NCI-H526 (cell line): ENCODE results near the gene ECHS1.

Source experiments
- DNase-seq, 2 experiments: peaks; one replicate each; lab custom pipeline; 2025; lab: John Stamatoyannopoulos, UW

ECHS1 gene

DNA sequence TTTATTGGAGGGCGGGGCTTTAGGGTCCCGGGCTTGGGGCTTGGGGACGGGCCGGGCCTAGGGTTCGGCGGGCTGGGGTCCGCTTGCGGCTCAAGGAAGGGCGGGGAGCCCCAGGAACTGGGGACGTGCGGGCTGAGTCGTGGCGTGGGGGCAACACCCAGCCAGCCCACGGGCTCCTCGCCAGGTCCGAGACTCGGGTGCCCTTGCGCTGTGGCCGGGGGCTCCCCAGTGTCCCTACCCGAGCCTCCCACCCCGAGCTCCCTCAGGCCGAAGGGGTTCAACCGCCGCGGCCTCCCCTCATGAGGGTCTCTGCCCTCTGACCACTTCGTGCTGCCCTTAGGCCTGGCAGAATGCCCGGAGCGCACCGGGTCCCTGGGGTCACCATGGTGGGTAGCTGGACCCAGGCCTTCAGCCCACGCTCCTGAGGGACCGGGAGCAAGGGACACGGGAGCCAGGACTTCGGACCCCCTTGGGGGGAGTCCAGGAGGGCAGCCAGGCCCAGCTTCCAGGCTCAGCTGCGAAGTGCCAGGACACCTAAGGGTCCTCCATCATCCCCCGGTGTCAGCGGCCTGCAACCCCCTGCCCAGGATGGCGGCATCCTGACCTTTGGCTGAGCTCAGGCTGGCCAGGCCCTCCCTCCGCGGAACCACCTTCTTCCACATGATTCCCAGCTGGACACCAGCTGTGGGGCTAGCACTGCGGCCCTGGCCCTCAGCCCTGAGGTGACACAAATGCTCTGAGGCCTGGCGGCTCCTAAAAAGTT is 14.8 kb downstream of the ECHS1 start:
- DNase-seq, result no peak

DNA sequence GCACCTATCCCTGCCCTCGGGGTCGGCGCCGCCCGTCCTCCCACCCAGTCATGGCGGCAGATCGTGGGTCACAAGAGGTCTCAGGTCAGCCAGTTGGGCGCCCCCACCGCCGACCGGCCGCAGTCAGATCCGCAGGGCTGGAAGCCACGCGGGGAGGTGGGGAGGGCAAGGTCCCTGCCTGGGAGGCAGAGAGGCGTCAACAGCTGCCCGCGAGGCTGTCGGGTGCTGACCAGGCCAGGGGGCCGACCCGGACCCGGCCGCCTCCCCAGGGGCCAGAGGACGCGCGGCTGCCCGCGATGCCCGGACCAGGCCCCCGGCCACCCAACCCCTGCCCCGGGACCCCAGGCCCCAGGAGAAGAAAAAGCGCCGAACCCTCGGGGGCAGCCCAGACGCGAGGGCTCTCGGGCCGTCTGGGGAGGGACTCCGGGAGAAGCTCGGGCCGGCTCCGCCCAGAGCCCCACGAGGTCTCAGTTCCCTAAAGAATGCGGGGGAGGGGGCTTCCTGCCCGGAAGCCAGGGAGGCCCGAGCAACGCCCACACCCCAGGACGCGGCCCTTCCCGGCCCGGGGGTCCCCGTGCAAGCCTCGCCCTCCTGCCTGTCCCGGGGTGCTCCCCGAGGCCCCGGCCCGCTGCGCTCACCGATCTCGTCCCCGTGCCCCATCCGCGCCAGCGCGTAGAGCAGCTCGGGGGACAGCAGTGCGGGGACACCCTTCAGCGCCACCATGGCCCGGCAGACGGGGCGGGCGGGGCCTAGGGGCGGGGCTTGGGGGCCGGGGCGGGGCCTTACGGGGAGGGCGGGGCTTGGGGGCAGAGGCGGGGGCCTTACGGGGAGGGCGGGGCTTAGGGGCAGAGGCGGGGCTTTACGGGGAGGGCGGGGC is 15.6 kb downstream of the ECHS1 start, which contains the start of gene FUOM:
TSS of gene FUOM (minus strand) at position 735 of the 877 bp plus-strand sequence. CDS start at position 723, 12 bp downstream.
- peak in 1 of 2 experiments; percentile 61 for DNase-seq

DNA sequence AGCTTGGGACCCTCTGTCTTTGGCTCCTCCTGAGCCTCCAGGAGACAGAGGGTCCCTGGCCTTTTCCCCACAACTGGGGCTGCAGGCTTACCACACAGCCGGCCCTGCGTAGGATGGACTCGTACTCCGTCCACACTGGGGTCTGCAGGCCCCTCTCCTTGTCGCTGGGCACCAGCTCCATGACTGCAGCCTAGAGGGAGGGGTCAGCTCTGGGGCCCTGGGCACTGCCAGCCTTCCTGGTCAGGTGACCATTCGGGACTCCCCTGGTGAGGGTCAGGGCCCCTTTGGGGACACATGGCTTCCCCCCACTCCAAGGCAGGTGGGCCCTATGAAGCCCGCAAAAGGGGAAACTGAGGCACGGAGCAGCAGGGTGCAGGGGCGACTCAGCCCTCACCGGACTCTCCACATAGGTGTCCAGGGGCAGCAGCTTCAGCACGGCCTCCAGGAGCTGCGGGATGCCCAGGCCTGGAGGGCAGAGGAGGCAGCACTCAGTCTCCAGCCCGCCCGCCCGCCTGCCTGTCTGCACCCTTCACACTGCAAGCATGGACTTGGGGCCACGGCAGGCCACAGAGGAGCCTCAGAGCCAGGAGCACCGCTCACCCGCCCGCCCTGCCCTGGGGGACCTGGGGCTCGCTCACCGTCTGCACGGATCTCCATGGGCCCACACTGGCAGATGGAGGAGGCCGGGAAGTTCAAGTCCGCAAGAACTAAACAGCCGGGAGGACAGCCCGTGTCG is 16.4 kb downstream of the ECHS1 start:
- no peak for DNase-seq

DNA sequence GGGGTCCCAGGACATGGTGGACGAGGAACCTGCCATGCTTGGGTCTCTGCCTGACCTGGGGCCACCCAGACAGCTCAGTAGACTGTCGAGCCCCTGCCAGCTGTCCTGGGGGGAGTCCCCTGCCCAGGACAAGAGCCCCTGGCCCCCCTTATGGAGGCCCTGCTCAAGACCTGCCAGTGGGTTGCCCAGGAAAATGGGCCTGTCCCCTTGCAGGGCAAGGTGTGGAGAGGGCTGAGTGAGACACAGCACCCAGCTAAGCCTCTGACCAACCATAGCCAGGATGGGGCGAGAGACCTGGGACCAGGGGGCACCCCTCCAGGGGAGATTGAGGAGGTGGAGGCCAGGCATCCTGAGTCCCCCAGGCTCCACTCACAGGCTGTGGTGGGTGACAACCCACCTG is 17.2 kb downstream of the ECHS1 start:
- no peak for DNase-seq

DNA sequence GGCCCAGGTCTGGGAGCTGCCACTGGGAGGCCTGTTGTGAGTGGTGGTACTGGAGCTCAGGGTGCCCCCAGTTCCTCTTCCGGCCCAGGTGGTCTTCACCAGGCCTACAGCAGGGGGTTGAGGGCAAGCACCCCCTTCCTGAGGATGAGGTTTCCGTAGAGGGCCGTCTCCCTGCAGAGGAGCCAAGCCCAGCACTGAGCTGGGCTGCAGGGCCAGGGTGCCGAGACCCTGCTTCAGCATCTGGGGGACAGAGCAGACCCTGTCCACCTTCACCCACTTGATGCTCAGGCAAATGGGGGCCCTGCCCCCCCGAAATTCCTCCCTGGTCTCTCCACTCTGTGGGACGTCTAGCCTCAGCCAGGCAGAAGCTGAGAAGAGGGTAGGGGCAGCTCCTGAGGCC is 17.9 kb downstream of the ECHS1 start:
- DNase-seq, result no peak

GRCh38 chr10:133354672-133355240 is 18.4 kb downstream of the ECHS1 start:
- no peak for DNase-seq

- DNase-seq, result no peak
Observed at GRCh38 chr10:133353988-133354605, 19.1 kb downstream of the ECHS1 start.

GRCh38 chr10:133353202-133353959 is 19.8 kb downstream of the ECHS1 start:
- peak; percentile 20 to 67 for DNase-seq

DNA sequence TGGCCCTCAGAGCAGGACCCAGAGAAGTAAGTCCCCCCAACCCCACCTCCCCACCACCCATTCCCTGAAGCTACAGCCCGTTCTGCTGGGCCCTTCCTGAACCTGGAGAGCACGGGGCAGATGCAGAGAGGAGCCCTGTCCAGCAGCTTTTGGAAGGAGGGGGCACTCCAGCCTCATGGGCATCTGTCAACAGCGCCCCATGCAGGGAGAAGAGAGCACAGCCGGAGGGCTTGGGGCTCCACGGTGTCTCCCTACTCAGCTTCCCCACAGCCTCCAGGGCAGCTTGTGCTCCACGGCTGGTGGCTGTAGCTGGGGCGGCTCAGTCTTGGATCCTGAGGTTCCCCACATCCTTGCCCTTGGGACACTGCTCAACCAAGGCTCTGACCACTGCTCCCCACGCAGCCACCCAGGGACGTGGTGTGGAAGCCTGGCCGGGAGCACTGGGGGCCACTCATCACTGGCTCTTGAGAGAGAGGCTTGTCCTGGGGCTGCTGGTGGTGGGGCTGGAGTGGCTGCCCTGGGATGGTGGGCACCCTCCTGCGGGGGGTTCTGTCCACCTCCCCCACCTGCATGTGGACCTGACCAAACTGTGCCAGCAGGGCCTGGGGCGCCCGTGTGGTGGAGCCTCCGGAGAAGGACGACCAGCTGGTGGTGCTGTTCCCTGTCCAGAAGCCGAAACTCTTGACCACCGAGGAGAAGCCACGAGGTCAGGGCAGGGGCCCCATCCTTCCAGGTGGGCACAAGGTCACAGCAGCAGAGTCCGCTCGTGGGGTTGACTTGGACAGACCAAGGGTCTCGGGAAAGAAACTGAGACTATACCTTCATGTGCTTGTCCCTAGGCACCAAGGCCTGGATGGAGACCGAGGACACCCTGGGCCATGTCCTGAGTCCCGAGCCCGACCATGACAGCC is 21.5 kb downstream of the ECHS1 start:
- no peak for DNase-seq

DNA sequence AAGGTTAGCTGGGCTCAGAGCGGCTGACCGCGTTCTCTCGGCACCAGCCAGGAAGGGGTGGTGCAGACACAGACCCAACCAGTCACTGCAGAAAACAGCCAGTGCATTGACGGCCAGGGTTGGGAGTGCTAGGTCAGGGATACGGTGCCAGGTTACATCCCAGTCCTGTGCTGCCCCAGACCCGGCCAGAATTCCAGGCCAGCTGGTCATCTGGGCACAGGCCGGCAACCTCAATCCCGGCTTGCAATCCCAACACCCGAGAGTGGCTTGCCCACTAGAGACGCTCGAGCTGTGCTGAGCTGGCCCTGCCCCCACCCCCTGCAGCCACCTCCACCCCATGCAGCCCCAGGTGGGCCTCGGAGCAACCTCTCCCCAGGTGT is 22.2 kb downstream of the ECHS1 start:
- no peak for DNase-seq

DNA sequence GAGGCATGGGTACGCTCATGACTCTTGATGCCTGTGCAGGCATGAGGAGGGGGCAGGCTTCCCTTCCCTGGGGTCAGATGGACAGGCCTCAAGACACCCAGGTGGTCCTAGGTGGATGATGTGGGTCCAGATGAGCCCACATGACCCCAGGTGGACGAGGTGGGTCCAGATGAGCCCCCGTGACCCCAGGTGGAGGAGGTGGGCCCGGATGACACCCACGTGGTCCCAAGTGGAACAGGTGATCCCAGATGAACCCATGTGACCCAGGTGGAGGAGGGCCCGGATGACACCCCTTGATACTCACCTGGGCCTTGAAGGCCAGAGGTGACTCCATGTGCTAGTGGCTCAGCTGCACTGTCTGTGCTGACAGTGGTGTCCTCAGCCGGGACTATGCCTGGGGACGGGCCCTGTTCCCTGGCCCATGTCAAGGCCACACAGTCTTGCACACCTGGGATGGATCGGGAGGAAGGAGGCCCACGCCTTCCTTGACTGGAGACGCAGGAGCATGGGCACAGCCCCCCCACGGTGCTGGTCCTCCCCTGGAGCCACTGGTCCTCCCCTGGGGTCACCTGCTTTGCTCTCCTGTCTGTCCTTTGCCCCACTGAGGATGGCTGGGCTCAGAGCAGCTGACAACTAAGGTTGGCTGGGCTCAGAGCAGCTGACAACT is 22.7 kb downstream of the ECHS1 start:
- DNase-seq, result no peak

GRCh38 chr10:133349577-133350011 is 23.6 kb downstream of the ECHS1 start:
- no peak for DNase-seq

- DNase-seq, result no peak
Observed at GRCh38 chr10:133349160-133349568, 24.0 kb downstream of the ECHS1 start.

DNA sequence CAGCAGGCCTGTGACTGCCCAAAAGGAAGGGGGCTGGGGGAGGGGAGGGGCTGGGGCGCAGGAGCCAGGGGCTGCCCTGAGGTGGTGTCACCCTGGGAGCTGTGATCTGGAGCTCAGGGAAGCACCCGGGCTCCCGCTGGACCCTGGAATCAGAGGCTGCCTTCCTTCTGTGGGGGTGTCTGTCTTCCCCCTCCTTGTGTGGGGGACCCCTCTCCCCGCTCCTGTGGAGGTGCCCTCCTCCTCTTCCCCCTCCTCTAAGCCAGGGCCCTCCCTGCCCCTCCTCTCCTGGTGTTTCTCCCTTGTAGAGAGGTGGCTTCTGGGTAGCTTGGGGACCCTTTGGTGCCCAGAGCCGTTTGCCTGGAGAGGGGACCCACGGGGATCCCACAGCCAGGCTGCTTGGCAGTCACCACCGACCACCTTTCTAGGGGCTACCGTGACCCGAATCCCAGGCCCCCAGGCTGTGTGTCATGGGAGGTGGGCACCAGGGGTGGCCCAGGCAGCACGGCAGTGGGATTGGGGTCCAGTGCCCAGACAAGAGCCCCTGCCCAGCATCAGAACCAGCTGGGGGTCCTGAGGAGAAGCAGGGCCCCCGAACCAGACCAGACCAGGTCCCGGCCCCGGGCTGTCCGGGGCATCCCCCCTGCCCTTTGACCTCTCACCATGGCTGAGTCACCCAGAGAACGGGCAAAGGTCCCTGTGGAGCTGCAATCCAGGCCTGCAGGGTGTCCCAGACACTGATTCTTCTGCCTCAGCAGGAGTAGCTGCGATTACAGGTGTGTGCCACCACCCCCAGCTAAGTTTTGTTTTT is 25.2 kb downstream of the ECHS1 start:
- no peak for DNase-seq

GRCh38 chr10:133346413-133346812 is 26.7 kb downstream of the ECHS1 start:
- DNase-seq, result no peak

GRCh38 chr10:133344236-133344635 is 28.9 kb downstream of the ECHS1 start:
- no peak for DNase-seq

DNA sequence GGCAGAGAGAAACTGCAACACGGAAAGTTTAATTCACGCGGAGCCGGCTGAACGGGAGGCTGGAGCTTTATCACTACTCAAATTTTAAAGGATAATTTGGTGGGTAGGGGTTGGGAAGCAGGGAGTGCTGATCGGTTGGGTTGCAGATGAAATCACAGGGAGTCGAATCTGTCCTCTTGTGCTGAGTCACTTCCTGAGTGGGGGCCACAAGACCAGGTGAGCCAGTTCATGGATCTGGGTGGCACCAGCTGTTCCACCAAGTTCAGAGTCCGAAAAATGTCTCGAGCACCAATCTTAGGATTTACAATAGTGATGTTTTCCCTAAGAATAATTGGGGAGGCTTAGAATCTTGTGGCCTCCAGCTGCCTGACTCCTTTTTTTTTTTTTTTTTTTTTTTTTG is 29.6 kb downstream of the ECHS1 start:
- DNase-seq, result no peak

DNA sequence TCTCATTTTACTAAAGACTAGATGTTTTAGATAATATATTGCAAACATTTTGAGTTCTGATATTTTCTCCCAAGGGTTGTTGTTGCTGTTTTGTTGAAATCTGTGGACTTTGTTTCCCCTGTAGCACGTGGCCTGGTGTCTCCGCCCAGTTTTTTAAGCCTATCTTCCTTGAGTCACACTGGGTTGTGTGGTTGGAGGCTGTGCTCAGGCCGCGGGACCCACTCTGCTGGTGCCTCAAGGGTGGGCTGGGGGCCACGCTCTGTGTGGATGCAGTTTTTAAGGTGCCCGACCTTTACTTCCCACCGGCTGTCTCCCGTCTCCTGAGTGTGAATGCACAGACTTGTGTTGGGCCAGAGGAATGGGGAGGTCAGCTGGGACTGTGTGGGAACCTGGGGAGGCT is 30.2 kb downstream of the ECHS1 start:
- no peak for DNase-seq
